SH-SY5Y (cell line): ENCODE results near the gene SPATA33.

Experiments
- GATA2 ChIP-seq: IDR thresholded peaks from 2 replicates; pipeline ENCODE4 v1.6.1; 2011; ENCODE audit warnings: mild to moderate bottlenecking, low read depth, low read length
- GATA3 ChIP-seq: IDR thresholded peaks from 2 replicates; pipeline ENCODE4 v1.6.1; 2011; ENCODE audit warnings: low read depth, mild to moderate bottlenecking, low read length, moderate library complexity

- TF ChIP-seq GATA3 (no peak), GATA2 (no peak)
Measured at GRCh38 chr16:89670496-89671431, 13.1 kb downstream of the SPATA33 start.
